PC-9 (cell line): ENCODE results near the gene MYPN.

Source experiments
- EZH2 ChIP-seq: fragments of 200-600 bp; sonication (generic); IDR thresholded peaks from 2 replicates; pipeline ENCODE4 v1.8.0; 2017; ENCODE audit warnings: antibody characterized with exemption, low read depth
- TF ChIP-seq, protein P1 (sequence below): fragments of 200-600 bp; sonication (generic); conservative IDR thresholded peaks from 2 replicates; pipeline ENCODE4 v1.6.1; 2017; ENCODE audit warnings: mixed run types, antibody characterized with exemption, mild to moderate bottlenecking, moderate library complexity

DNA sequence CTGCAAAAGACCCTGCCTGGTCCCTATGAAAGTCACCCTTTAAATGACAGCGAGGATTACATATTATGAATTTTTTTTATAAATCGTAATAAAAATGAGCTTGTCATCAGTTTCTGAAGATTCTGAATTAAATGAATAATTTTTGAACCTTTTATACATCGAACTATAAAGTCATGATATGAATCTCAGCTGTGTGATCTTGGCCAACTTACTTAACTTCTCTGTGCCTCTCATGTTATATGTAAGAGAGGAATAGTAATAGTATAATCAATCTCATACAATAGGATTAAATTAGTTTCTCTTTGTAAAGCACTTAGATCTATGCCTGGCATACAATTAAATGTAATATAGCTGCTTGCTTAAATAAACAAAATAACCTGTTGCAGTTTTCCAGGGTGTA lies 127.9 kb downstream of the MYPN start:
- TF ChIP-seq, protein P1, sequence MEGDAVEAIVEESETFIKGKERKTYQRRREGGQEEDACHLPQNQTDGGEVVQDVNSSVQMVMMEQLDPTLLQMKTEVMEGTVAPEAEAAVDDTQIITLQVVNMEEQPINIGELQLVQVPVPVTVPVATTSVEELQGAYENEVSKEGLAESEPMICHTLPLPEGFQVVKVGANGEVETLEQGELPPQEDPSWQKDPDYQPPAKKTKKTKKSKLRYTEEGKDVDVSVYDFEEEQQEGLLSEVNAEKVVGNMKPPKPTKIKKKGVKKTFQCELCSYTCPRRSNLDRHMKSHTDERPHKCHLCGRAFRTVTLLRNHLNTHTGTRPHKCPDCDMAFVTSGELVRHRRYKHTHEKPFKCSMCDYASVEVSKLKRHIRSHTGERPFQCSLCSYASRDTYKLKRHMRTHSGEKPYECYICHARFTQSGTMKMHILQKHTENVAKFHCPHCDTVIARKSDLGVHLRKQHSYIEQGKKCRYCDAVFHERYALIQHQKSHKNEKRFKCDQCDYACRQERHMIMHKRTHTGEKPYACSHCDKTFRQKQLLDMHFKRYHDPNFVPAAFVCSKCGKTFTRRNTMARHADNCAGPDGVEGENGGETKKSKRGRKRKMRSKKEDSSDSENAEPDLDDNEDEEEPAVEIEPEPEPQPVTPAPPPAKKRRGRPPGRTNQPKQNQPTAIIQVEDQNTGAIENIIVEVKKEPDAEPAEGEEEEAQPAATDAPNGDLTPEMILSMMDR = no peak
- TF ChIP-seq EZH2 = no peak
